NCI-H2029 (cell line): ENCODE results near the gene PELI2.

Source experiments
- DNase-seq: peaks from one replicate; lab custom pipeline; 2025; lab: John Stamatoyannopoulos, UW

PELI2 gene

GRCh38 chr14:56117765-56118610 lies at the start of gene PELI2:
Gene PELI2 (plus strand): TSS chr14:56118411. CDS start chr14:56118661, 250 bp downstream.
- peak; percentile 85 for DNase-seq

GRCh38 chr14:56073799-56074198 lies 44.4 kb upstream of the PELI2 start:
- no peak for DNase-seq

GRCh38 chr14:56075301-56075700 lies 42.9 kb upstream of the PELI2 start:
- DNase-seq = no peak

GRCh38 chr14:56081139-56081538 lies 37.1 kb upstream of the PELI2 start:
- DNase-seq = no peak

- no peak for DNase-seq
Measured at GRCh38 chr14:56082880-56083279, 35.3 kb upstream of the PELI2 start.

GRCh38 chr14:56085471-56085870 lies 32.7 kb upstream of the PELI2 start:
- no peak for DNase-seq

GRCh38 chr14:56087671-56088471 lies 30.3 kb upstream of the PELI2 start:
- peak; percentile 41 for DNase-seq

- DNase-seq = no peak
Measured at GRCh38 chr14:56088941-56089340, 29.3 kb upstream of the PELI2 start.

- no peak for DNase-seq
Measured at GRCh38 chr14:56092763-56093162, 25.4 kb upstream of the PELI2 start.

GRCh38 chr14:56094076-56094475 lies 24.1 kb upstream of the PELI2 start:
- no peak for DNase-seq

- no peak for DNase-seq
Measured at GRCh38 chr14:56098021-56098420, 20.2 kb upstream of the PELI2 start.

- DNase-seq = no peak
Measured at GRCh38 chr14:56099081-56099797, 19.0 kb upstream of the PELI2 start.

- no peak for DNase-seq
Measured at GRCh38 chr14:56100556-56100955, 17.7 kb upstream of the PELI2 start.

GRCh38 chr14:56102941-56103340 lies 15.3 kb upstream of the PELI2 start:
- no peak for DNase-seq

- no peak for DNase-seq
Measured at GRCh38 chr14:56107615-56108014, 10.6 kb upstream of the PELI2 start.

- no peak for DNase-seq
Measured at GRCh38 chr14:56108057-56108456, 10.2 kb upstream of the PELI2 start.

- DNase-seq = no peak
Measured at GRCh38 chr14:56112781-56113180, 5.4 kb upstream of the PELI2 start.

GRCh38 chr14:56115334-56115870 lies 2.8 kb upstream of the PELI2 start:
- no peak for DNase-seq

- no peak for DNase-seq
Measured at GRCh38 chr14:56115976-56116893, 2.0 kb upstream of the PELI2 start.

- DNase-seq = no peak
Measured at GRCh38 chr14:56118611-56119181, 485 bp downstream of the PELI2 start.
